Trophoblast cell (in vitro differentiated cells and primary cell): ENCODE data around the gene SMG6.
A peak's percentile ranks its signal among the peaks of the same experiment; 100 is the strongest.

Source experiments
- DNase-seq, 2 donors: peaks; one replicate each; pipeline ENCODE4 v3.0.0-alpha.2; 2016
- H2AFZ ChIP-seq: 2 replicates; pipeline ENCODE4 v1.6.1; 2013; ENCODE audit warnings: low read length, moderate library complexity, mild to moderate bottlenecking; ENCODE audit not compliant: insufficient read depth, poor library complexity
- H2AK5ac ChIP-seq: 2 replicates; pipeline ENCODE4 v1.6.1; 2013; ENCODE audit warnings: mild to moderate bottlenecking, low read length
- H2BK120ac ChIP-seq: 2 replicates; pipeline ENCODE4 v1.6.1; 2013; ENCODE audit warnings: low read length, mild to moderate bottlenecking, moderate library complexity; ENCODE audit not compliant: insufficient read depth, poor library complexity
- H2BK12ac ChIP-seq: 2 replicates; pipeline ENCODE4 v1.6.1; 2013; ENCODE audit warnings: mild to moderate bottlenecking, low read length, moderate library complexity
- H2BK5ac ChIP-seq: 2 replicates; pipeline ENCODE4 v1.6.1; 2013; ENCODE audit warnings: low read length, low read depth, moderate library complexity, mild to moderate bottlenecking; ENCODE audit not compliant: poor library complexity
- H3K14ac ChIP-seq: 2 replicates; pipeline ENCODE4 v1.6.1; 2013; ENCODE audit warnings: mild to moderate bottlenecking, low read length
- H3K18ac ChIP-seq: 2 replicates; pipeline ENCODE4 v1.6.1; 2013; ENCODE audit warnings: mild to moderate bottlenecking, low read length
- H3K23ac ChIP-seq: 2 replicates; pipeline ENCODE4 v1.6.1; 2013; ENCODE audit warnings: low read length
- H3K27ac ChIP-seq: 2 replicates; pipeline ENCODE4 v1.5.1; 2013; ENCODE audit warnings: low read depth, mild to moderate bottlenecking, inconsistent platforms, low read length, moderate library complexity
- H3K27me3 ChIP-seq: 2 replicates; pipeline ENCODE4 v1.6.1; 2013; ENCODE audit warnings: inconsistent platforms, mild to moderate bottlenecking, low read length, moderate library complexity; ENCODE audit not compliant: insufficient read depth
- H3K36me3 ChIP-seq, 2 experiments: 1 replicate in 1 of 2; 2 replicates in 1 of 2; pipeline ENCODE4 v1.6.1; 2013; ENCODE audit warnings: low read length in 2 of 2, mild to moderate bottlenecking in 2 of 2, moderate library complexity in 1 of 2; ENCODE audit not compliant: insufficient read depth in 2 of 2, control insufficient read depth in 1 of 2
- H3K4ac ChIP-seq: 2 replicates; pipeline ENCODE4 v1.6.1; 2013; ENCODE audit warnings: low read depth, mild to moderate bottlenecking, low read length, moderate library complexity
- H3K4me1 ChIP-seq, 2 experiments: 1 replicate in 1 of 2; 2 replicates in 1 of 2; pipeline ENCODE4 v1.6.1; 2013; ENCODE audit warnings: low read length in 2 of 2, mild to moderate bottlenecking in 2 of 2, moderate library complexity in 1 of 2; ENCODE audit not compliant: insufficient read depth in 2 of 2, control insufficient read depth in 1 of 2
- H3K4me2 ChIP-seq: 2 replicates; pipeline ENCODE4 v1.6.1; 2013; ENCODE audit warnings: inconsistent platforms, mild to moderate bottlenecking, low read length, moderate library complexity
- H3K4me3 ChIP-seq: 2 replicates; pipeline ENCODE4 v1.5.1; 2013; ENCODE audit warnings: mild to moderate bottlenecking, low read depth, low read length, inconsistent platforms
- H3K79me1 ChIP-seq: one replicate; pipeline ENCODE4 v1.6.1; 2013; ENCODE audit warnings: low read length
- H3K79me2 ChIP-seq: 2 replicates; pipeline ENCODE4 v1.6.1; 2013; ENCODE audit warnings: low read length, mild to moderate bottlenecking; ENCODE audit not compliant: control insufficient read depth, insufficient read depth, poor library complexity
- H3K9ac ChIP-seq: 2 replicates; pipeline ENCODE4 v1.6.1; 2013; ENCODE audit warnings: mild to moderate bottlenecking, low read length
- H3K9me3 ChIP-seq: 2 replicates; pipeline ENCODE4 v1.6.1; 2013; ENCODE audit warnings: low read depth, mild to moderate bottlenecking, control low read depth, inconsistent platforms, low read length; ENCODE audit not compliant: insufficient read depth
- H4K12ac ChIP-seq: 2 replicates; pipeline ENCODE4 v1.6.1; 2013; ENCODE audit warnings: low read depth, mild to moderate bottlenecking, low read length, moderate library complexity
- H4K8ac ChIP-seq: 2 replicates; pipeline ENCODE4 v1.6.1; 2013; ENCODE audit warnings: low read depth, mild to moderate bottlenecking, low read length, moderate library complexity
- H4K91ac ChIP-seq: one replicate; pipeline ENCODE4 v1.6.1; 2013; ENCODE audit warnings: low read depth, mild to moderate bottlenecking, low read length, moderate library complexity
- WGBS: extraction: QIAGEN DNeasy Blood & Tissue Kit; methylation state at CpG from one replicate; pipeline ENCODE4 v1.1.7; 2013; ENCODE audit warnings: missing lambda C conversion rate; ENCODE audit not compliant: insufficient read length, insufficient coverage; ENCODE audit errors: extremely low coverage; 5-methylcytosine and 5-hydroxymethylcytosine counted together

Gene SMG6

GRCh38 chr17:2077040-2077439 is 226.5 kb downstream of the SMG6 start:
- peaks cover 28 to 38% of the 10 kb centered on the region in 2 experiments for H3K4me1 ChIP-seq
- peak overlapping the region; percentile 41 for H4K8ac ChIP-seq
- peaks cover 4 to 8% of the 10 kb centered on the region in 2 experiments for H3K36me3 ChIP-seq
- H3K4ac ChIP-seq = no peak overlapping the region
- no peak overlapping the region for H3K4me2 ChIP-seq
- no peak overlapping the region for H3K4me3 ChIP-seq
- no peak overlapping the region for H3K9ac ChIP-seq
- H3K14ac ChIP-seq = peak overlapping the region; percentile 10
- H3K27me3 ChIP-seq = no peaks in the 10 kb centered on the region
- H3K79me2 ChIP-seq = no peaks in the 10 kb centered on the region
- no peak for DNase-seq
- WGBS = no CpG with 5 or more reads among the region's 8 CpGs
- H2AFZ ChIP-seq = no peak overlapping the region
- no peak overlapping the region for H4K12ac ChIP-seq
- peak overlapping the region; percentile 0 for H3K18ac ChIP-seq
- H3K9me3 ChIP-seq = no peaks in the 10 kb centered on the region
- peak overlapping the region; percentile 29 for H4K91ac ChIP-seq
- H3K27ac ChIP-seq = peak overlapping the region; percentile 65
- no peak overlapping the region for H3K23ac ChIP-seq
- H2BK5ac ChIP-seq = peak overlapping the region; percentile 35
- peaks cover 19% of the 10 kb centered on the region for H3K79me1 ChIP-seq
- no peak overlapping the region for H2BK120ac ChIP-seq
- no peak overlapping the region for H2AK5ac ChIP-seq
- H2BK12ac ChIP-seq = peak overlapping the region; percentile 48

- WGBS = no CpG with 5 or more reads among the region's 17 CpGs
- no peak overlapping the region for H3K9ac ChIP-seq
These were observed 227.2 kb downstream of the SMG6 start for GRCh38 chr17:2076087-2076984.

GRCh38 chr17:2075336-2076086 is 228.1 kb downstream of the SMG6 start:
- Histone ChIP-seq H3K36me3 (peaks cover 1 to 11% of the 10 kb centered on the region in 2 experiments), H3K23ac (no peak overlapping the region), H3K79me2 (no peaks in the 10 kb centered on the region), H3K18ac (peak overlapping the region; percentile 35), H3K14ac (peak overlapping the region; percentile 35), H2AK5ac (peak overlapping the region; percentile 34), H3K4me2 (no peak overlapping the region), H3K4ac (no peak overlapping the region), H2AFZ (no peak overlapping the region), H2BK5ac (peak overlapping the region; percentile 11), H4K91ac (peak overlapping the region; percentile 74), H3K9ac (no peak overlapping the region), H2BK12ac (peak overlapping the region; percentile 19), H3K79me1 (peaks cover 19% of the 10 kb centered on the region), H3K27ac (peak overlapping the region; percentile 65), H4K8ac (peak overlapping the region; percentile 18), H3K4me3 (no peak overlapping the region), H4K12ac (no peak overlapping the region), H2BK120ac (peak overlapping the region; percentile 49), H3K4me1 (peaks cover 32 to 36% of the 10 kb centered on the region in 2 experiments), H3K27me3 (no peaks in the 10 kb centered on the region), H3K9me3 (no peaks in the 10 kb centered on the region)
- no CpG with 5 or more reads among the region's 13 CpGs for WGBS
- peak in 1 of 2 donors; percentile 15 for DNase-seq

More at GRCh38 chr17:2076087-2076984, 227.2 kb downstream of the SMG6 start:
- no peaks in the 10 kb centered on the region for H3K9me3 ChIP-seq
- DNase-seq = no peak
- peak overlapping the region; percentile 51 for H2BK5ac ChIP-seq
- no peaks in the 10 kb centered on the region for H3K79me2 ChIP-seq
- no peak overlapping the region for H3K4ac ChIP-seq
- H3K36me3 ChIP-seq = peaks cover 6 to 10% of the 10 kb centered on the region in 2 experiments
- peak overlapping the region; percentile 19 for H2BK12ac ChIP-seq
- no peak overlapping the region for H4K12ac ChIP-seq
- H3K4me2 ChIP-seq = no peak overlapping the region
- no peak overlapping the region for H2AFZ ChIP-seq
- H4K8ac ChIP-seq = peak overlapping the region; percentile 18
- peak overlapping the region; percentile 35 for H3K18ac ChIP-seq
- peak overlapping the region; percentile 49 for H2BK120ac ChIP-seq
- no peaks in the 10 kb centered on the region for H3K27me3 ChIP-seq
- peak overlapping the region; percentile 34 for H2AK5ac ChIP-seq
- H4K91ac ChIP-seq = peak overlapping the region; percentile 74
- H3K23ac ChIP-seq = no peak overlapping the region
- H3K4me3 ChIP-seq = no peak overlapping the region
- peak overlapping the region; percentile 35 for H3K14ac ChIP-seq
- H3K27ac ChIP-seq = peak overlapping the region; percentile 65
- peaks cover 19% of the 10 kb centered on the region for H3K79me1 ChIP-seq
- H3K4me1 ChIP-seq = peaks cover 28 to 35% of the 10 kb centered on the region in 2 experiments

- DNase-seq = no peak
- Histone ChIP-seq H3K4me1 (peaks cover 32 to 36% of the 10 kb centered on the region in 2 experiments), H3K9ac (no peak overlapping the region), H3K36me3 (peaks cover 1 to 11% of the 10 kb centered on the region in 2 experiments), H3K27me3 (no peaks in the 10 kb centered on the region), H3K4ac (peak overlapping the region; percentile 32), H4K91ac (peak overlapping the region; percentile 86), H2BK12ac (peak overlapping the region; percentile 47), H3K14ac (peak overlapping the region; percentile 58), H3K27ac (peak overlapping the region; percentile 22), H3K23ac (no peak overlapping the region), H4K8ac (no peak overlapping the region), H3K9me3 (no peaks in the 10 kb centered on the region), H2BK120ac (peak overlapping the region; percentile 41), H2BK5ac (peak overlapping the region; percentile 45), H4K12ac (no peak overlapping the region), H3K18ac (peak overlapping the region; percentile 68), H3K4me2 (no peak overlapping the region), H2AFZ (no peak overlapping the region), H2AK5ac (peak overlapping the region; percentile 77), H3K79me1 (peaks cover 19% of the 10 kb centered on the region), H3K79me2 (no peaks in the 10 kb centered on the region), H3K4me3 (no peak overlapping the region)
- no CpG with 5 or more reads among the region's 10 CpGs for WGBS
These were observed 228.7 kb downstream of the SMG6 start for GRCh38 chr17:2074919-2075318.
